HEK293 (cell line): ENCODE data around the gene ZKSCAN4.

Experiments used
- BCL11B ChIP-seq: fragments of 450-650 bp; formaldehyde crosslinking; IDR thresholded peaks from 2 replicates; pipeline ENCODE4 v1.5.1; 2016; ENCODE audit warnings: low read depth, missing biosample characterization, missing genetic modification characterization
- IKZF3 ChIP-seq: fragments of 450-650 bp; IDR thresholded peaks from 2 replicates; pipeline ENCODE4 v1.5.0; 2018; ENCODE audit warnings: missing biosample characterization, mild to moderate bottlenecking, missing genetic modification characterization, moderate library complexity
- KLF7 ChIP-seq: fragments of 450-650 bp; formaldehyde crosslinking; IDR thresholded peaks from 2 replicates; pipeline ENCODE4 v1.5.1; 2016; ENCODE audit warnings: missing biosample characterization, missing genetic modification characterization, borderline replicate concordance
- OSR2 ChIP-seq: fragments of 450-650 bp; formaldehyde crosslinking; IDR thresholded peaks from 2 replicates; pipeline ENCODE4 v1.5.1; 2016; ENCODE audit warnings: missing biosample characterization, missing genetic modification characterization
- PRDM10 ChIP-seq: fragments of 450-650 bp; formaldehyde crosslinking; IDR thresholded peaks from 2 replicates; pipeline ENCODE4 v1.5.1; 2016; ENCODE audit warnings: missing biosample characterization, missing genetic modification characterization
- TRIM28 ChIP-seq: IDR thresholded peaks from 2 replicates; pipeline ENCODE4 v1.6.1; 2011; ENCODE audit warnings: low read length, control low read depth, borderline replicate concordance
- ZBTB11 ChIP-seq: fragments of 450-650 bp; formaldehyde crosslinking; conservative IDR thresholded peaks from 2 replicates; pipeline ENCODE4 v1.5.1; 2016; ENCODE audit warnings: low read depth, missing biosample characterization, missing genetic modification characterization
- ZNF157 ChIP-seq: fragments of 450-650 bp; formaldehyde crosslinking; IDR thresholded peaks from 2 replicates; pipeline ENCODE4 v1.5.1; 2016; ENCODE audit warnings: missing biosample characterization, missing genetic modification characterization
- ZNF19 ChIP-seq: fragments of 450-650 bp; formaldehyde crosslinking; IDR thresholded peaks from 2 replicates; pipeline ENCODE4; 2016; ENCODE audit warnings: missing biosample characterization, missing genetic modification characterization, low read depth
- ZNF202 ChIP-seq: fragments of 450-650 bp; formaldehyde crosslinking; IDR thresholded peaks from 2 replicates; pipeline ENCODE4 v1.5.1; 2016; ENCODE audit warnings: missing biosample characterization, missing genetic modification characterization, borderline replicate concordance
- ZNF24 ChIP-seq: fragments of 450-650 bp; formaldehyde crosslinking; IDR thresholded peaks from 2 replicates; pipeline ENCODE4 v1.5.1; 2016; ENCODE audit warnings: missing biosample characterization, missing genetic modification characterization
- ZNF248 ChIP-seq: fragments of 450-650 bp; formaldehyde crosslinking; IDR thresholded peaks from 2 replicates; pipeline ENCODE4 v1.5.1; 2017; ENCODE audit warnings: missing biosample characterization, missing genetic modification characterization
- ZNF324 ChIP-seq: fragments of 450-650 bp; formaldehyde crosslinking; IDR thresholded peaks from 2 replicates; pipeline ENCODE4 v1.5.1; 2016; ENCODE audit warnings: missing biosample characterization, missing genetic modification characterization
- ZNF37A ChIP-seq: fragments of 450-650 bp; IDR thresholded peaks from 2 replicates; pipeline ENCODE4 v1.5.1; 2018; ENCODE audit warnings: missing biosample characterization, missing genetic modification characterization
- ZNF623 ChIP-seq: fragments of 450-650 bp; formaldehyde crosslinking; IDR thresholded peaks from 2 replicates; pipeline ENCODE4 v1.5.1; 2016; ENCODE audit warnings: missing biosample characterization, missing genetic modification characterization
- ZNF707 ChIP-seq: fragments of 450-650 bp; formaldehyde crosslinking; IDR thresholded peaks from 2 replicates; pipeline ENCODE4 v1.5.1; 2016; ENCODE audit warnings: missing biosample characterization, missing genetic modification characterization
- ZSCAN16 ChIP-seq: fragments of 450-650 bp; formaldehyde crosslinking; IDR thresholded peaks from 2 replicates; pipeline ENCODE4 v1.5.1; 2016; ENCODE audit warnings: missing biosample characterization, missing genetic modification characterization
- ZXDB ChIP-seq: fragments of 450-650 bp; formaldehyde crosslinking; IDR thresholded peaks from 2 replicates; pipeline ENCODE4 v1.5.1; 2016; ENCODE audit warnings: missing biosample characterization, missing genetic modification characterization
- TF ChIP-seq, protein P1 (sequence below): fragments of 450-650 bp; formaldehyde crosslinking; IDR thresholded peaks from 2 replicates; pipeline ENCODE4 v1.5.1; 2016; ENCODE audit warnings: missing biosample characterization, missing genetic modification characterization, borderline replicate concordance
- TF ChIP-seq, protein P2 (sequence below): fragments of 450-650 bp; formaldehyde crosslinking; IDR thresholded peaks from 2 replicates; pipeline ENCODE4 v1.5.1; 2016; ENCODE audit warnings: missing biosample characterization, missing genetic modification characterization
- TF ChIP-seq, protein P3 (sequence below): fragments of 450-650 bp; formaldehyde crosslinking; IDR thresholded peaks from 2 replicates; pipeline ENCODE4 v1.5.1; 2016; ENCODE audit warnings: missing biosample characterization, missing genetic modification characterization
- TF ChIP-seq, protein P4 (sequence below): fragments of 450-650 bp; formaldehyde crosslinking; IDR thresholded peaks from 2 replicates; pipeline ENCODE4 v1.5.1; 2017; ENCODE audit warnings: missing biosample characterization, mild to moderate bottlenecking, missing genetic modification characterization, moderate library complexity
- TF ChIP-seq, protein P5 (sequence below): fragments of 450-650 bp; formaldehyde crosslinking; IDR thresholded peaks from 2 replicates; pipeline ENCODE4 v1.5.1; 2016; ENCODE audit warnings: missing biosample characterization, missing genetic modification characterization

The ZKSCAN4 gene

DNA sequence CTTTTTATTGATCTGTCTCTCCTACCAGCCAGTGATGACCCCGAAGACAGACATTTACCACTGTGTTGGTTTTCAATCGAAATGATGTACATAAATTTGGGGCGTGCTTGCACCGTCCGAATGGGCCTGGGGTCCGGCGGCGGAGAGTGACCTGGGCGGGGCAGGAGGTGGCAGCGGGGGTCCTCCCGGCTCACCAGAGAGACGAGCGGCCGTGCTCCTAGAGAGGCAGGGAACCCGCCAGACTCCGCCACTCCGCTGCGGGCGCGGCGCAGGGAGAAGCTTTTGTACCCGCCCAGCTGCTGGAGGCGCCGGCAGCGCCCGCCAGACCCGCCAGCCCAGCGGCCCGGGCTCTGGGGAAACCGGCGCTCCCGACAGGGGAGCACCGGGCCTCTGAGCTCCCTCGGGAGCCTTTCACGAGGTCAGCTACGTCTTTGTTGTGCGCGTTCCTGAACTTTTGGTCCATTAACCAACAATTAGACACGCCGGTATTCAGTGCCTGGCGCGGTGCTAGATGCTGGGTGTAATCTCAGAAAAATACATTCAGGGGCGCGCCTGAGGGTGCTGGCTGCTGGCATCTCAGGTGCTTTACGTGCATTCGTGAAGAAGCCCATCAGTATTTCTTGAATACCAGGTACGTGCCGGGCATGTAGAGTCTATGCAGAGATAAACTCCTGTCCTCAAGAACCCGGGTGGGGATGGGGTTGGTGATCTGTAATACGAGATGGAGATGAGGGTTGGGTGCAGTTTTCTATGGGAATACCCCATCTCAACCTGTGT lies 29.4 kb upstream of the ZKSCAN4 start, which contains the start of gene PGBD1 (continued):
- peak; percentile 57; the same call in 1 of the 2 replicates for TF ChIP-seq ZBTB11 (tag by site-specific recombination)
- TF ChIP-seq, protein P1, sequence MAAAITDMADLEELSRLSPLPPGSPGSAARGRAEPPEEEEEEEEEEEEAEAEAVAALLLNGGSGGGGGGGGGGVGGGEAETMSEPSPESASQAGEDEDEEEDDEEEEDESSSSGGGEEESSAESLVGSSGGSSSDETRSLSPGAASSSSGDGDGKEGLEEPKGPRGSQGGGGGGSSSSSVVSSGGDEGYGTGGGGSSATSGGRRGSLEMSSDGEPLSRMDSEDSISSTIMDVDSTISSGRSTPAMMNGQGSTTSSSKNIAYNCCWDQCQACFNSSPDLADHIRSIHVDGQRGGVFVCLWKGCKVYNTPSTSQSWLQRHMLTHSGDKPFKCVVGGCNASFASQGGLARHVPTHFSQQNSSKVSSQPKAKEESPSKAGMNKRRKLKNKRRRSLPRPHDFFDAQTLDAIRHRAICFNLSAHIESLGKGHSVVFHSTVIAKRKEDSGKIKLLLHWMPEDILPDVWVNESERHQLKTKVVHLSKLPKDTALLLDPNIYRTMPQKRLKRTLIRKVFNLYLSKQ, result no peak
- TF ChIP-seq, protein P2, sequence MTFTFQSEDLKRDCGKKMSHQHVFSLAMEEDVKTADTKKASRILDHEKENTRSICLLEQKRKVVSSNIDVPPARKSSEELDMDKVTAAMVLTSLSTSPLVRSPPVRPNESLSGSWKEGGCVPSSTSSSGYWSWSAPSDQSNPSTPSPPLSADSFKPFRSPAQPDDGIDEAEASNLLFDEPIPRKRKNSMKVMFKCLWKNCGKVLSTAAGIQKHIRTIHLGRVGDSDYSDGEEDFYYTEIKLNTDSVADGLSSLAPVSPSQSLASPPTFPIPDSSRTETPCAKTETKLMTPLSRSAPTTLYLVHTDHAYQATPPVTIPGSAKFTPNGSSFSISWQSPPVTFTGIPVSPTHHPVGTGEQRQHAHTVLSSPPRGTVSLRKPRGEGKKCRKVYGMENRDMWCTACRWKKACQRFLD, result no peak
- TF ChIP-seq ZNF707 (tag by site-specific recombination), result no peak
- TF ChIP-seq ZNF248 (tag by site-specific recombination), result no peak
- no peak for TF ChIP-seq OSR2 (tag by site-specific recombination)
- TF ChIP-seq, protein P3, sequence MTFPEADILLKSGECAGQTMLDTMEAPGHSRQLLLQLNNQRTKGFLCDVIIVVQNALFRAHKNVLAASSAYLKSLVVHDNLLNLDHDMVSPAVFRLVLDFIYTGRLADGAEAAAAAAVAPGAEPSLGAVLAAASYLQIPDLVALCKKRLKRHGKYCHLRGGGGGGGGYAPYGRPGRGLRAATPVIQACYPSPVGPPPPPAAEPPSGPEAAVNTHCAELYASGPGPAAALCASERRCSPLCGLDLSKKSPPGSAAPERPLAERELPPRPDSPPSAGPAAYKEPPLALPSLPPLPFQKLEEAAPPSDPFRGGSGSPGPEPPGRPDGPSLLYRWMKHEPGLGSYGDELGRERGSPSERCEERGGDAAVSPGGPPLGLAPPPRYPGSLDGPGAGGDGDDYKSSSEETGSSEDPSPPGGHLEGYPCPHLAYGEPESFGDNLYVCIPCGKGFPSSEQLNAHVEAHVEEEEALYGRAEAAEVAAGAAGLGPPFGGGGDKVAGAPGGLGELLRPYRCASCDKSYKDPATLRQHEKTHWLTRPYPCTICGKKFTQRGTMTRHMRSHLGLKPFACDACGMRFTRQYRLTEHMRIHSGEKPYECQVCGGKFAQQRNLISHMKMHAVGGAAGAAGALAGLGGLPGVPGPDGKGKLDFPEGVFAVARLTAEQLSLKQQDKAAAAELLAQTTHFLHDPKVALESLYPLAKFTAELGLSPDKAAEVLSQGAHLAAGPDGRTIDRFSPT (tag by site-specific recombination), result 0 out of 2 replicates have a peak, but pooled peaks have one; percentile 48
- TF ChIP-seq IKZF3 (tag by site-specific recombination), result peak; percentile 72
- TF ChIP-seq ZNF157 (tag by site-specific recombination), result no peak
- TF ChIP-seq ZSCAN16 (tag by site-specific recombination), result no peak
- peak; percentile 47; the same call in 1 of the 2 replicates for TF ChIP-seq ZXDB (tag by site-specific recombination)
- 0 out of 2 replicates have a peak, but pooled peaks have one; percentile 40 for TF ChIP-seq ZNF24
- TF ChIP-seq, protein P4, sequence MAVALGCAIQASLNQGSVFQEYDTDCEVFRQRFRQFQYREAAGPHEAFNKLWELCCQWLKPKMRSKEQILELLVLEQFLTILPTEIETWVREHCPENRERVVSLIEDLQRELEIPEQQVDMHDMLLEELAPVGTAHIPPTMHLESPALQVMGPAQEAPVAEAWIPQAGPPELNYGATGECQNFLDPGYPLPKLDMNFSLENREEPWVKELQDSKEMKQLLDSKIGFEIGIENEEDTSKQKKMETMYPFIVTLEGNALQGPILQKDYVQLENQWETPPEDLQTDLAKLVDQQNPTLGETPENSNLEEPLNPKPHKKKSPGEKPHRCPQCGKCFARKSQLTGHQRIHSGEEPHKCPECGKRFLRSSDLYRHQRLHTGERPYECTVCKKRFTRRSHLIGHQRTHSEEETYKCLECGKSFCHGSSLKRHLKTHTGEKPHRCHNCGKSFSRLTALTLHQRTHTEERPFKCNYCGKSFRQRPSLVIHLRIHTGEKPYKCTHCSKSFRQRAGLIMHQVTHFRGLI (tag by site-specific recombination), result peak; percentile 80
- no peak for TF ChIP-seq ZNF37A (tag by site-specific recombination)
- peak; percentile 74; the same call in 1 of the 2 replicates for TF ChIP-seq KLF7
- TF ChIP-seq ZNF19 (tag by site-specific recombination), result no peak
- TF ChIP-seq PRDM10, result peak; percentile 52
- TF ChIP-seq ZNF202 (tag by site-specific recombination), result no peak
- no peak for TF ChIP-seq TRIM28
- TF ChIP-seq ZNF623, result 0 out of 2 replicates have a peak, but pooled peaks have one; percentile 21
- TF ChIP-seq BCL11B (tag by site-specific recombination), result peak; percentile 38; the same call in 1 of the 2 replicates
- TF ChIP-seq, protein P5, sequence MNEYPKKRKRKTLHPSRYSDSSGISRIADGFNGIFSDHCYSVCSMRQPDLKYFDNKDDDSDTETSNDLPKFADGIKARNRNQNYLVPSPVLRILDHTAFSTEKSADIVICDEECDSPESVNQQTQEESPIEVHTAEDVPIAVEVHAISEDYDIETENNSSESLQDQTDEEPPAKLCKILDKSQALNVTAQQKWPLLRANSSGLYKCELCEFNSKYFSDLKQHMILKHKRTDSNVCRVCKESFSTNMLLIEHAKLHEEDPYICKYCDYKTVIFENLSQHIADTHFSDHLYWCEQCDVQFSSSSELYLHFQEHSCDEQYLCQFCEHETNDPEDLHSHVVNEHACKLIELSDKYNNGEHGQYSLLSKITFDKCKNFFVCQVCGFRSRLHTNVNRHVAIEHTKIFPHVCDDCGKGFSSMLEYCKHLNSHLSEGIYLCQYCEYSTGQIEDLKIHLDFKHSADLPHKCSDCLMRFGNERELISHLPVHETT (tag by site-specific recombination), result no peak
- peak; percentile 53; the same call in 1 of the 2 replicates for TF ChIP-seq ZNF324 (tag by site-specific recombination)
